Measurements from ENCODE around the gene NBPF4.
"Not testable (repeated sequence)": the region's sequence is repeated elsewhere in the genome, so short reads cannot be mapped to it uniquely, and the experiment has no call there.

Gene NBPF4, protein sequence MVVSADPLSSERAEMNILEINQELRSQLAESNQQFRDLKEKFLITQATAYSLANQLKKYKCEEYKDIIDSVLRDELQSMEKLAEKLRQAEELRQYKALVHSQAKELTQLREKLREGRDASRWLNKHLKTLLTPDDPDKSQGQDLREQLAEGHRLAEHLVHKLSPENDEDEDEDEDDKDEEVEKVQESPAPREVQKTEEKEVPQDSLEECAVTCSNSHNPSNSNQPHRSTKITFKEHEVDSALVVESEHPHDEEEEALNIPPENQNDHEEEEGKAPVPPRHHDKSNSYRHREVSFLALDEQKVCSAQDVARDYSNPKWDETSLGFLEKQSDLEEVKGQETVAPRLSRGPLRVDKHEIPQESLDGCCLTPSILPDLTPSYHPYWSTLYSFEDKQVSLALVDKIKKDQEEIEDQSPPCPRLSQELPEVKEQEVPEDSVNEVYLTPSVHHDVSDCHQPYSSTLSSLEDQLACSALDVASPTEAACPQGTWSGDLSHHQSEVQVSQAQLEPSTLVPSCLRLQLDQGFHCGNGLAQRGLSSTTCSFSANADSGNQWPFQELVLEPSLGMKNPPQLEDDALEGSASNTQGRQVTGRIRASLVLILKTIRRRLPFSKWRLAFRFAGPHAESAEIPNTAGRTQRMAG

DNA sequence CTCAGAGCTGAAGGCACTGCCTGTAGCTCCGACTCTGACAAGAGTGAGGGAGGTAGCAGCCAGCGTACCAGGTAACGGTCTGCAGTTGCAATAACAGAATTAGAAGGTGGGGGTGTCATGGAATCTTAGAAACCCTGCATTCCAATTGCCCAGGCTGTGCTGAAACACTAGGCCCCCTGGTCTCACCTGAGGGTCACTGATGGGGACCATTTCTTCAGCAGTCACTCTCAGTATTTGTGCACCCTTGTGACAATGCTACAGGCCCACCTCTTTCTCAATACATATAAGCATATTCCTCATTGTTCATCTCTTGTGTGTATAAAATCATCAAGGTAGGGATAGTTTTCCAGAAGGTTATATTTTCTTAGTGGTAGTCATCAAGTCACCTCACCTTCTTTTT, at the start of gene NBPF4:
Gene NBPF4, minus strand, starts transcription at position 101 of the 400 bp plus-strand sequence. CDS start 315 bp downstream, outside the sequence.
- DNase-seq (ENCODE audit: low read depth): not testable (repeated sequence)

DNA sequence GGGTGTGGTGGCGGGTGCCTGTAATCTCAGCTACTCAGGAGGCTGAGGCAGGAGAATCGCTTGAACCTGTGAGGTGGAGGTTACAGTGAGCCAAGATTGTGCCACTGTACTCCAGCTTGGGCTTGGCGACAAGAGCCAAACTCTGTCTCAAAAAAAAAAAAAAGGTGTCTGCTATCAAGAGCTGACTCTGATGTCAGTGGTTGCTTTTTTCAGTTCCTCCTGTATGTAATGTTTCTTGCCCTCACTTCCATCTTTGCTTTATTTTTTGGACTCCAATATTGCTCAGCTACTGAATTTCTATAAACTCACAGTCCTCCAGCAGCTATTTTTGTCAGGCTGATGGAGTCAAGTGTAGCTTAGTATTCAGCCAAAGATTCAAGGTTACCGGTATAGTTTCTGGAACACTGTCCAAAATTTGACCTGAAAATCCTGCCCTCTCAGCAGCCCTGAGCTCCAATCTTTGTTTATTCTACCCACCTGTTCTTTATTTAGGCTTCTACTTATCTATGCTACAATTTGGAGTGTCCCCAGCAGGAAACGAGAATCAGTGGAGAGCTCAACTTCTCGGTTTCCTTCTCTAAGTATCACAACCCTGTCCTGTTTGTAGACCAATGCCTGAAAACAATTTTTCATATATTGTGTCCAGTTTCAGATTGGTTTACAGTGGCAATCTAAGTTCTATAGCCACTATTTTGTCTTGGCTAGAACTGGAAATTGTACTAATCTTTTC, 38.8 kb upstream of the NBPF4 start:
- not testable (repeated sequence) for DNase-seq (ENCODE audit: low read depth)

DNA sequence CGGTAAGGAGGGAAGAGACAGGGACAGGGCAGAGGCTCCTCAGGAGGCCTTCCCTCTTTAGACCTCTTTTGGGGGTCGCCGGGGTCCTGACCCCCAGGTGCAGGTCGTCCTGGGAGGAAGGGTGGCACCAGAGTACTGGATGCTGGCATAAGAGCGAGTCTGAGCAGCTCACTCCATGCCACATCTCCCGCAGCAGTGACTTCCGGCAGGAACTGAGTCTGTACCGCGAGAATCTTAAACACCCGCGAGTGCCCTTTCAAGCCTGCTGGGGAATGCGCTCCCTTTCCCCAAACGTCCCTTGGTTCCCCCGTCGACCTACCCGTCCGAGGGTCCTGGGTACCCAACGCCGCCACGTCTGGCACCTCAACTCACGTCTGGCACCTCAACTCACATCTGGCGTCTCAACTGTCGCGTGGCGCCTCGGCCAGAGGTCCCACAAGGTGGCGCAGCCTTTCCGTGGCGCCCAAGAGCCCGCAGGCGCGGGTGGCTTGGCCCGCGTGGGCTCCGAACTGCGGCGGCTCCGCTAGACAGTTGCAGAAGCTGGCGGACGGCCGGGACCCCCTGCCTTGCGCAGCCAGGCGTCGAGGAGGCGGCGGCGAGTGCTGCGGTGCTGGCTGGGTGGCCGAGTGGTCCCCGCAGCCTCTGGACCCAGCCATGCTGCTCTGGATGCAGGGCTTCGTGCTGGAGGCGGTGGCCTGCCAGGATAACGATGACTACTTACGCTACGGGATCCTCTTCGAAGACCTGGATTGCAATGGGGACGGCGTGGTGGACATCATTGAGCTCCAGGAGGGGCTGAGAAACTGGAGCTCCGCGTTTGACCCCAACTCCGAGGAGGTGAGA, 28.8 kb upstream of the NBPF4 start:
- DNase-seq (ENCODE audit: low read depth): not testable (repeated sequence)

DNA sequence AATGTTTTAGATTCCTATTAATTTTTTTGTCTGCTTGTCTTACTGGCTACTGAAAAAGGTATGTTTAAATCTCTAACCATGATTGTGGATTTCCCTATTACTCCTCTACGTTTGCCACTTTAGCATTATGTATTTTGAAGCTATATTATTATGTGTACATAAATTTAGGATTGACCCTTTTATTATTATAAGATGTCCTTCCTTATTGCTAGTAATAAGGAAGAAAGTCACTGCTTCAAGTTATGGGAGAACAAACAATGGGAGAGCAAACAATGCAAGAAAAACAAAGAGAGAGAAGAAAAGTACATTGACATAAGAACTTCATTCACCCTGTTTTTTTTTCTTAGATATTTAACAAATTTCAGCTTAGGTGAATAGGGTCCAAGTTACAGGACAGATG, 23.2 kb upstream of the NBPF4 start:
- DNase-seq (ENCODE audit: low read depth): not testable (repeated sequence)

DNA sequence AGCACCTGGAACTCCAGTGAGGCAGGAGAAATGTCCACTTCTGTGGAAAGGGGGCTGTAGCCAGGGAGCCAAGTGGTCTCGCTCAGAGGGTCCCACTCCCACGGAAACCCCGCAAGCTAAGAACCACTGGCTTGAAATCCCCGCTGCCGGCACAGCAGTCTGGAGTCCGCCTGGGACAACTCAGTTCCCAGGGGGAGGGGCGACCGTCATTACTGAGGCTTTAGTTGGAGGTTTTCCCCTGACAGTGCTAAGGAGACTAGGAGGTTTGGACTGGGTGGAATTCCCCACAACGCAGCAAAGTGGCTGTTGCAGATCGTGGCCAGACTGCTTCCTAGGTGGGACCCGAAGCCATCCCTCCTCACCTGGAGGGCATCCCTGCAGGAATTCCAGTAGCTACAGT, 18.1 kb upstream of the NBPF4 start:
- DNase-seq (ENCODE audit: low read depth): not testable (repeated sequence)

DNA sequence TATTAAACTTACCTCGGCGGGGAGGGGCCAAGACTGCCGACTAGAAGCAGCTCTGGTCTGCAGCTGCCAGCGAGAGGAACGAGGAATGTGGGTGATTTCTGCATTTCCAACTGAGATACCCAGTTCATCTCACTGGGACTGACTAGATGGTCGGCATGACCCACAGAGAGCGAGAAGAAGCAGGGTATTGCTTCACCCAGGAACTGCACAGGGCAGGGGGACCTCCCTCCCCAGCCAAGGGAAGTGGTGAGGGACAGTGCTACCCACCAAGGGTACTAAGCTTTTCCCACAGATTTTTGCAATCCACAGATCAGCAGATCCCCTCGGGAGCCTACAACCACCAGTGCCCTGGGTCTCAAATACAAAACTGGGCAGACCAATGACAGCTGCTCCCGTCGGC, 17.6 kb upstream of the NBPF4 start:
- not testable (repeated sequence) for DNase-seq (ENCODE audit: low read depth)

DNA sequence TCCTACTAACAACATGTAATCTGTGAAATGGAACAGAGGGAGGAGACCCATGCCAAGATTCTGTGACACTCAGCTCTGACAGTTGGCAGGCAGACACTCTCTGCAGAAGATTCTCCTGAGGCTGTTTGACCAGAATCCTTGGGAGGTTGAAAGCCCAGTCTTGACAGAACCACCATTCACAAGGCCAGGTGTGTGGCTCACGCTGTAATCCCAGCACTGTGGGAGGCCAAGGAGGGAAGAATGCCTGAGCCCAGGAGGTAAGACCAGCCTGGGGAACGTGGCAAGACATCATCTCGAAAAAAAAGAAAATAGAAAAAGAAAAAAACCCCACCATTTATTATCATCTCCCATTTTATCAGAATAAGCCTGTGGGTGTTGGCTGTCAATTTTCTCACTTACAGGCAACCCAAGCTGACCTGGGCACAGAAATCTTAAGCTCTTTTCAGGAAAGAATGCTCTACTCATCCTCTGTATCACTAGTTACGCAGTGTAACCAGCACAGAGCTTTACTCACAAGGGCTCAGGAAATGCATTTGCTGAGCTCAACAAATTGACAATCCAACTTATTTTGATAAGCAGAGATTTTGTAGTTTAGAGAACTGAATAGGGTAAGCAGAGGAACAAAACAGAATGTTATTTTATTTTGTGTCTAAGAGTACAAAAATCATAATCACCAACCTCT, 16.8 kb upstream of the NBPF4 start:
- DNase-seq (ENCODE audit: low read depth): not testable (repeated sequence)

DNA sequence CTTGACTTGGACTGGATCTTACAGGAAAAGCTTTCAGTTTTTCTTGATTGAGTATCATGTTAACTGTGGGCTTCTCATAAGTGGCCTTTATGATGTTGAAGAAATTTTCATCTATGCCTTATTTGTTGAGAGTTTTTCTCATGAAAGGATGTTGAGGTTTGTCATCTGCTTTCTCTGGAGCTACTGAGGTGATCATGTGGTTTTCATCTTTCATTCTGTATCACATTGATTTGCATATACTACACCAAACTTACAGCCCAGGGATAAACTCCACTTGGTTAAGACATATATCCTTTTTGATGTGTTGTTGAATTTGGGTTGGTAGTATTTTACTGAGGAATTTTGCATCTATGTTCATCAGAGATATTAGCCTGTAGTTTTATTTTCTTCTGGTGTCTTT, 11.6 kb upstream of the NBPF4 start:
- not testable (repeated sequence) for DNase-seq (ENCODE audit: low read depth)

DNA sequence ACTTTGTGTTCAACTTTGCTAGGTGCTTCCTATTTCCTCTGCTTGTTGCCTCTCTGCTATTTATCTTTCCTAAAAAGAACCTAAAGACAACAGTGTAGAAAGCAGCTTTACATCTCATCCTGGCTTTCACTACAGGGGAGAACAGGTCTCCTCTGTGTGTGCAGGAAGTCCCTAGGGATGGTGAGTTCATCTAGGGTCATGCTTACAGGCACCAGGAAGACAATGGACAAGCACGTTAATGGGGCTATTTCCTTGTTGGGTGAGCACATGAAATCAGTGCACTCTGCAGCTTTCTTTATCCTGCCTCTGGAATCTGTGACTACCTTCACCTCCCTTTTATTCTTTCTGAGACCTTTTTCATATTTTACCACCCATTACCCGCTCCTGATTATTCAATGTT, 4.5 kb downstream of the NBPF4 start:
- DNase-seq (ENCODE audit: low read depth): not testable (repeated sequence)

DNA sequence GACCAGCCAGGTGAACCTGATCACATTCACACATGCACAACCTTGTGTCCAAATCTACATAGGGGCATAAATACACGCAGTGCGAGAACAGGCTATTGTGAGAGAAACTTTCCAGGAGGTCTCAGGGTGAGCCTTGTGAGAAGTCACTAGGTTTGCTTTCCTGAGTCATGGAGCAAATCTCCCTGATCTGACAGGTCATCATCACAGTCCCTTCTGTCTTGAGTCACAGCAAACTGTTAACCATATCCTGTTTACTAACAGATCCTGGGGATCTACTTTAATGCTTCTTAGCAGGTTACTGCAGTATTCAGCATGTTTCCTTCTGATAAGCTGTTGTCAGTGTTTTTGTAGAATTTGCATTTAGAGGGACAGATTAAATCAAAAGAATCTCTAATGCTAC, 8.6 kb downstream of the NBPF4 start:
- DNase-seq (ENCODE audit: low read depth): not testable (repeated sequence)

DNA sequence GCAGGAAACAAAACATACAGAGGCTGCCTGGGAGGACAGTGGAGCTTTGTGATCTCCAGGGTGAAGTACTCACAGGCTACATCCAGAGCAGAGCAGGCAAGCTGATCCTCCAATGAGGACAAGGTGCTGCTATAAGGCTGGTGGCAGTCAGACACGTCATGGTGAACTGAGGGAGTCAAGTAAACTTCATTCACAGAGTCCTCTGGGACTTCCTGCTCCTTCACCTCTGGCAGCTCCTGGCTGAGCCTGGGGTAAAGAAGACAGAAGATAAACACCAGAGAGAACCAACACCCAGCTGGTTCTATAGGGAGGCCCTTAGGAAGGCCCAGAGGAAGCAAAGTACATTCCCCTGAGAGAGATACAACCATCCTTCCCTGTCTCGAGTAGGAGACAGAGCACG, 11.7 kb downstream of the NBPF4 start:
- DNase-seq (ENCODE audit: low read depth): not testable (repeated sequence)

DNA sequence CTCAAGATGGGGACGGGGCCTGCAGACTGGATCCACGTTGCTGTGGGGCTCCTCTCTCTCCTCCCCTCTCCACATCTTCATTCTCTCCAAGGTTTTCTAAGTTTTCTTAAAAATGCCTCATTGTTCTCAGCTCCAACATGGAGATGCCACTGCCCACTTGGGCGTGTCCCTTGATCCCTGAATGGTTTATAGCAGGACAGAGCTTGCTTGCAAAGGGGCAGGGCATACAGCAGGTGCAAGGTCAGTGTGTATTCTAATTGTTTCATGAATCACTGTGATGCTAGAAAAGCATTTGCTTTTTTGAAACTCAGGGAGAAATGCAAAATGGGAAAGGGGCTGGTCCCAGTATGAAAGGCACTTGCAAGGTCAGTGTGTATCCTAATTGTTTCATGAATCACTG, 13.9 kb downstream of the NBPF4 start:
- not testable (repeated sequence) for DNase-seq (ENCODE audit: low read depth)

DNA sequence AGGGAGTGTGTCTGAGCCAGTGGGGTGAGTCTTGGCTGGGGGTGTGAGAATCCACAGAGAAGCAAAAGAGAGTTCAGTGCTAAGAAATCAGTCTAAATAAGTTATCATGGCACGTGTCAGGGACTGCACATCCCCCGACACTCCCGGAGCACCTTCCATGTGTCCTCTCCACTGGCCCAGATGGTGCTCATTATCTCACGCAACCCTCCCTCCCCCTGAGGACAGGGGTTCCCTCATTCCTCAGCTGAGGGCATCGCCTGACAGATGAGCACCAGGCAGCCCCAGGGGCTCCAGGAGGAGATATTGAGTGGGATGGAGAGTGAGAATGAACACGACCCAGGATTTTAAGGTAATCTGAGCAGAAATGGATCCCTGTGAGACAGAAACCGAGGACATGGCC, 16.1 kb downstream of the NBPF4 start:
- not testable (repeated sequence) for DNase-seq (ENCODE audit: low read depth)

DNA sequence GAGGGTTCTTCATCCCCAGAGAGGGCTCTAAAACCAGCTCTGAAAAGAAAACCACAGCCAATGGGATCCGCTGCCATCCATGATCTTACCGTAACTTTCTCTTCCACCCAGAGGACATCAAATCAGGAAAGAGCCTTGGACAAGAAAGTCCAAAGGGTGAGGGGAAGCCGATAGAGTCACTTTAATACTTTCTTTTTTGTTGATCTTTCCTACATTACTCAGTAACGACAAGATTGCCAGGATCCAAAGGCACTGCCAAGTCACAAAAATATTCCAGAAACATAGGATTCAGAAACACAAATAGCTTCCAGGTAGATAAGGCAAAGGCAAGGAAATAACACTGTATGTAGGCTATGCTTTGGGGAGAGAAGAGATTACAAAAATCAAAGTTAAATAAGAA, 17.0 kb downstream of the NBPF4 start:
- DNase-seq (ENCODE audit: low read depth): not testable (repeated sequence)

DNA sequence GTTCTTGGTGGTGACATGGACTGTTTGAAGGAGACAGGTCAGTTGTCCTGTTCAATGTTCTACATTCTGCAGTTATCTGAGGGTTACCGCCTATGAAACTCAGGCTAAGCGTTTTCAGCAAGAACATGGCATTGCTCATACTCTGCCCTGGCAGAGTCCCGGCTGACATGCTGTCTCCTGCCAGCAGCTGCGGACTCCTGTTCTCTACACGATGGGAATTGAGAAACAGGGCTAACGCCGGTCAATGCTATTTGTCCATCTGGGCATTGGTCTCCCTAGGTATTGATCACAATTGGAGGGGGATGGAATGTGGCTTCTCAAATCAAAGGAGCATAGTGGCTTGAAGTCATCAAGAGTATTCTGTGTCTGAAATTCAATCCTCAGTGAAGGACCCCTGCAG, 20.6 kb downstream of the NBPF4 start:
- not testable (repeated sequence) for DNase-seq (ENCODE audit: low read depth)

DNA sequence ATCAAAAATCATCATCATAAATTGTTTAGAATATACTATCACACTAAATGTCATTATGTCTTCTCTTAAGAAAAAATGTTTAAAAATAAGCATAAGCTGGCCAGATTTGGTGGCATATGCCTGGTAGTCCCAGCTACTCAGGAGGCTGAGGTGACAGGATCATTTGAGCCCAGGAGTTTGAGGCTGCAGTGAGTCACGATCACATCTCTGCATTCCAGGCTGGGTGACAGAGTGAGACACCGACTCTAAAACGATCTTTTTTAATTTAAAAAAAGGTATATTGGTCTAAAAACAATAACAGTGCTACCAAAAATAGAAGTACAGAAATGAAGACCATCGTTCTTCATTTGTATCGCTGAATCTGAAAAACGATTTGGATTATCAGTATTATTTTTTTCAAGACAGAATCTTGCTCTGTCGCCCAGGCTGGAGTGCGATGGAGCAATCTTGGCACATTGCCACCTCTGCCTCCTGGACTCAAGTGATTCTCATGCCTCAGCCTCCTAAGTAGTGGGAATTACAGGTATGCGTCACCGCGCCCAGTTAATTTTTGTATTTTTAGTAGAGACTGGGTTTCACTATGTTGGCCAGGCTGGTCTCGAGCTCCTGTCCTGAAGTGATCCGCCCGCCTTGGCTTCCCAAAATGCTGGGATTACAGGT, 26.2 kb downstream of the NBPF4 start:
- DNase-seq (ENCODE audit: low read depth): not testable (repeated sequence)

DNA sequence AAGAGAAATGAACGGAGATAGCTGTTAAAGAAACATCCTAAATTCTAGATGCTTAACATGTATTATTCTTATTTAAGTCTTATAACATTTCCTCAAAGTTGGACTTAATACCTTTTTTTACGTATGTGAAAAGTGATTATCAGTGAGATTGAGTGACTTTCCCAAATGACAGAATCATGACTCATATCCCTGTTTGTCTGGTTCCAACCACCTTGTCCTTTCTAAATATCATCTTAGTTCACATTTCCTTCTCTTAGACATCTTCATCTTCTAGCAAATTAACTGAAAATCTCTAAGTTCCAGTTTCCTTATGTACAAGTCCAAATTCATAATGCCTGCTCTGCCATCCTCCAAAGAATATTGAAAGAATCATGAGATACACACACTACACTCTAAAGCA, 26.9 kb downstream of the NBPF4 start:
- not testable (repeated sequence) for DNase-seq (ENCODE audit: low read depth)

DNA sequence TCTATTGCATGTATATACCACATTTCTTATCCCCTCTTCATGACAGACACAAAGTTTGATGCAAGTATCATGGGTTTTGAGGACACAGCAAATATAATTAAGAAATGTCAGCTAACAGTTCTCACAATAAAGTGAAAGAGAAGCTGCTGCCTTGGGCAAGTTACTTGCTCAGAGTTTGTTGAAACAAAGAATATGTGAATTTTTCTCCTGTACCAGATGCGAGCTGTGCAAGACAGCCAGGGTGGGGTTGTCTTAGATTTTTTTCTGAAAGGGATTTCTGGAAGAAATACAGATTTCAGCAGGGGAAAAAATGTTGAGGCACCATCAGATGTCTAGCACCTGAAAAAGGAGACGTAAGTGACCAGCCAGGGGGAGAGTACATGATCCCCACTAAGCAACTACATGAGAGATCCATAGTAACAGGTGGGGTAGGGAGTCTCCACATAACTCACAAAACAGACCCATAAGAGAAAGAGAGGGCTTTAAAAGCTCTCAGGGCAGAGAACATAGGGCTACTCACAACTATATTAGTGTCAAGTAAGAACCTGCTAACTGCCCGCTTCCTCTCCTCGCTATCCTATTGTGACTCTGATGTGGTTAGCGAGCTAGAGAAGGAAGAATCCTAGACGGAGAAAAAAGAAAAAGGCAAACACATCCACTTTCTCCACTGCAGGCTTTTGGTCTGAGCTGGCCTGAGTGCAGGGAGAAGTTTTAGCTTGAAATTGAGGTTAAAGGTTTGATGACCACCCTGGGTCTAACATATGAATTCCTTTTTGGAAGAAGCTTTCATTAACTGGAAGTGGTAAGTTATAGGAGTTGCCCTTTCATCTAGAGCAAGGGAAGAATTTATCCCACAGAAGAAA, 27.6 kb downstream of the NBPF4 start:
- not testable (repeated sequence) for DNase-seq (ENCODE audit: low read depth)

DNA sequence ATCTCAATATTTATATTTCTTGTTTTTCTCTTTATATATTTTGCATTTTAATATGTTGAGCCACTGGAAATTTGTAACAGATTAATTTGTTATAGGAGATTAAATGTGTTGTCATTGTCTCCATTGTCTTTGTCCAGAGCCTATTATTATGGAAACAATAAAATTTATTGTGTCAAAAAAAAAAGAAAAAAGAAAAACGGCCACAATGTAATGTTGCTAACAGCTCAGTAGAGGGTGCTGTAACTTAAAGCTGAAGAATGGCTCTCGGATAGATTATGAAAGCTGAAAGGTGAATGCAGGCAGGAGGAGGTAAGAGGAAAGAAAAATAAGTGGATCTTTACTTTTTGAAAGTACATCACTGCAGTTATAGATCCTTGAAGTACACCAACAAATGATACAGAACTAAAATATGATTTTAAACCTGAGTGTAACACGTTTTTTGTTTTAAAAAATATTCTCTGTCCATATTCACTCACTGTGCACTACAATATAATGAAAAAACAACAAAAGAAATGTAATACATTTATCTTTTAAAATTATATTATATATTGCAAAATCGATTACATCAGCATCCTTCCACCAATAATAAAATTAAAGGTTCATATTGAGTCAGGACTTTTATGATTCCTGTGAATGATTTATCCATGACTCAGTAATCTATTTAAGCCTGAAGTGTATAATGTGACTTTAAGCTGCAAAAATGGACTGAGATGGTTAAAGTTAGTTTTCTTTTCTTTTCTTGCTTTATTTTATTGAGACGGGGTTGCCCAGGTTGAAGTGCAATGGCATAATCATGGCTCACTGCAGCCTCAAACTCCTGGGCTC, 29.0 kb downstream of the NBPF4 start:
- DNase-seq (ENCODE audit: low read depth): not testable (repeated sequence)

Data from stimulated activated CD4-positive, alpha-beta T cell treated with anti-CD3 and anti-CD28 coated beads, Interleukin-2, amount 100 ng/mL, for 4 hours (primary cell).